ENCODE results near the gene PNMA8A.

Gene PNMA8A

GRCh38 chr19:46449228-46449627 is 22.1 kb downstream of the PNMA8A start:
- H3K4me2 ChIP-seq (ENCODE audit: low read length) = no peak overlapping the region
- H3K36me3 ChIP-seq (replicated peaks; ENCODE audit: low read depth, low read length) = no peaks in the 10 kb centered on the region
- H2AFZ ChIP-seq (ENCODE audit: low read depth, low read length) = no peak overlapping the region
- no peaks in the 10 kb centered on the region for H3K79me2 ChIP-seq (ENCODE audit: low read length)
- peaks cover 11% of the 10 kb centered on the region for H3K27me3 ChIP-seq (ENCODE audit: low read depth, low read length)
- H4K20me1 ChIP-seq (ENCODE audit: insufficient read depth, low read length) = no peaks in the 10 kb centered on the region
- H3K27ac ChIP-seq (ENCODE audit: low read length) = no peak overlapping the region
- H3K4me3 ChIP-seq (ENCODE audit: low read length) = no peak overlapping the region
- H3K9me3 ChIP-seq (ENCODE audit: insufficient read depth, low read length) = peaks cover 6% of the 10 kb centered on the region; the same call in 1 of the 2 replicates
- no peak for TF ChIP-seq CTCF (IDR thresholded peaks at IDR 0.05; ENCODE audit: low read depth, low read length)
- TF ChIP-seq EZH2phosphoT487 (IDR thresholded peaks at IDR 0.05; ENCODE audit: low read depth) = no peak
- H3K9ac ChIP-seq (ENCODE audit: low read length) = no peak overlapping the region
- H3K4me1 ChIP-seq (ENCODE audit: low read length) = peaks cover 10% of the 10 kb centered on the region

GRCh38 chr19:46448601-46449000 is 22.8 kb downstream of the PNMA8A start:
- no peak overlapping the region for H3K9ac ChIP-seq (ENCODE audit: low read length)
- H4K20me1 ChIP-seq (ENCODE audit: insufficient read depth, low read length) = no peaks in the 10 kb centered on the region
- H2AFZ ChIP-seq (ENCODE audit: low read depth, low read length) = no peak overlapping the region
- peaks cover 10% of the 10 kb centered on the region for H3K4me1 ChIP-seq (ENCODE audit: low read length)
- peaks cover 9% of the 10 kb centered on the region for H3K27me3 ChIP-seq (ENCODE audit: low read depth, low read length)
- no peaks in the 10 kb centered on the region for H3K79me2 ChIP-seq (ENCODE audit: low read length)
- no peak for TF ChIP-seq CTCF (IDR thresholded peaks at IDR 0.05; ENCODE audit: low read depth, low read length)
- TF ChIP-seq EZH2phosphoT487 (IDR thresholded peaks at IDR 0.05; ENCODE audit: low read depth) = no peak
- H3K4me3 ChIP-seq (ENCODE audit: low read length) = no peak overlapping the region
- H3K9me3 ChIP-seq (ENCODE audit: insufficient read depth, low read length) = peaks cover 6% of the 10 kb centered on the region; the same call in 1 of the 2 replicates
- H3K27ac ChIP-seq (ENCODE audit: low read length) = no peak overlapping the region
- H3K36me3 ChIP-seq (replicated peaks; ENCODE audit: low read depth, low read length) = no peaks in the 10 kb centered on the region
- no peak overlapping the region for H3K4me2 ChIP-seq (ENCODE audit: low read length)

GRCh38 chr19:46447824-46448223 is 23.5 kb downstream of the PNMA8A start:
- Histone ChIP-seq H3K9me3 (ENCODE audit: insufficient read depth, low read length) (peaks cover 6% of the 10 kb centered on the region; the same call in 1 of the 2 replicates), H3K4me3 (ENCODE audit: low read length) (no peak overlapping the region), H3K9ac (ENCODE audit: low read length) (no peak overlapping the region), H3K27ac (ENCODE audit: low read length) (no peak overlapping the region), H3K79me2 (ENCODE audit: low read length) (no peaks in the 10 kb centered on the region), H2AFZ (ENCODE audit: low read depth, low read length) (no peak overlapping the region), H3K27me3 (ENCODE audit: low read depth, low read length) (peaks cover 8% of the 10 kb centered on the region), H3K4me2 (ENCODE audit: low read length) (no peak overlapping the region), H4K20me1 (ENCODE audit: insufficient read depth, low read length) (no peaks in the 10 kb centered on the region), H3K4me1 (ENCODE audit: low read length) (peaks cover 10% of the 10 kb centered on the region), H3K36me3 (replicated peaks; ENCODE audit: low read depth, low read length) (no peaks in the 10 kb centered on the region)
- no peak for TF ChIP-seq CTCF (IDR thresholded peaks at IDR 0.05; ENCODE audit: low read depth, low read length)
- no peak for TF ChIP-seq EZH2phosphoT487 (IDR thresholded peaks at IDR 0.05; ENCODE audit: low read depth)

GRCh38 chr19:46447006-46447405 is 24.4 kb downstream of the PNMA8A start:
- no peak overlapping the region for H3K9ac ChIP-seq (ENCODE audit: low read length)
- H3K4me1 ChIP-seq (ENCODE audit: low read length) = peaks cover 10% of the 10 kb centered on the region
- no peak overlapping the region for H3K27ac ChIP-seq (ENCODE audit: low read length)
- no peaks in the 10 kb centered on the region for H3K79me2 ChIP-seq (ENCODE audit: low read length)
- H3K9me3 ChIP-seq (ENCODE audit: insufficient read depth, low read length) = peaks cover 6% of the 10 kb centered on the region; the same call in 1 of the 2 replicates
- no peak overlapping the region for H3K4me3 ChIP-seq (ENCODE audit: low read length)
- no peak for TF ChIP-seq CTCF (IDR thresholded peaks at IDR 0.05; ENCODE audit: low read depth, low read length)
- no peak for TF ChIP-seq EZH2phosphoT487 (IDR thresholded peaks at IDR 0.05; ENCODE audit: low read depth)
- H3K27me3 ChIP-seq (ENCODE audit: low read depth, low read length) = peaks cover 3% of the 10 kb centered on the region
- no peak overlapping the region for H2AFZ ChIP-seq (ENCODE audit: low read depth, low read length)
- H4K20me1 ChIP-seq (ENCODE audit: insufficient read depth, low read length) = no peaks in the 10 kb centered on the region
- no peaks in the 10 kb centered on the region for H3K36me3 ChIP-seq (replicated peaks; ENCODE audit: low read depth, low read length)
- peak overlapping the region; percentile 25 for H3K4me2 ChIP-seq (ENCODE audit: low read length)

All from OCI-LY3 (cell line).